Stimulated activated CD8-positive, alpha-beta memory T cell treated with anti-CD3 and anti-CD28 coated beads, Interleukin-15, amount 100 ng/mL, for 24 hours (primary cell): ENCODE data around the gene LRRC32.
"Not testable (repeated sequence)": the region's sequence is repeated elsewhere in the genome, so short reads cannot be mapped to it uniquely, and the experiment has no call there.

Experiments used
- DNase-seq: peaks from one replicate; pipeline ENCODE4 v3.0.0-alpha.2; 2020; ENCODE audit warnings: low read depth

LRRC32 gene

GRCh38 chr11:76648061-76648460 lies 22.5 kb downstream of the LRRC32 start:
- no peak for DNase-seq

GRCh38 chr11:76646882-76647534 lies 23.5 kb downstream of the LRRC32 start:
- no peak for DNase-seq

- DNase-seq = no peak
Measured at GRCh38 chr11:76644591-76644990, 26.0 kb downstream of the LRRC32 start.

- DNase-seq = not testable (repeated sequence)
Measured at GRCh38 chr11:76643711-76644110, 26.8 kb downstream of the LRRC32 start.

- no peak for DNase-seq
Measured at GRCh38 chr11:76642341-76642740, 28.2 kb downstream of the LRRC32 start.

- DNase-seq = no peak
Measured at GRCh38 chr11:76641905-76642304, 28.6 kb downstream of the LRRC32 start.

GRCh38 chr11:76640501-76640900 lies 30.0 kb downstream of the LRRC32 start:
- DNase-seq = no peak

- DNase-seq = no peak
Measured at GRCh38 chr11:76639621-76640020, 30.9 kb downstream of the LRRC32 start.

GRCh38 chr11:76638270-76639197 lies 32.0 kb downstream of the LRRC32 start:
- DNase-seq = no peak

- DNase-seq = no peak
Measured at GRCh38 chr11:76637491-76638269, 32.9 kb downstream of the LRRC32 start.

- no peak for DNase-seq
Measured at GRCh38 chr11:76636826-76637460, 33.6 kb downstream of the LRRC32 start.

- DNase-seq = no peak
Measured at GRCh38 chr11:76635991-76636738, 34.4 kb downstream of the LRRC32 start.

GRCh38 chr11:76634886-76635285 lies 35.7 kb downstream of the LRRC32 start:
- no peak for DNase-seq

- DNase-seq = no peak
Measured at GRCh38 chr11:76632492-76632891, 38.1 kb downstream of the LRRC32 start.

- DNase-seq = no peak
Measured at GRCh38 chr11:76631566-76632308, 38.8 kb downstream of the LRRC32 start.

GRCh38 chr11:76630600-76631281 lies 39.8 kb downstream of the LRRC32 start:
- DNase-seq = no peak

GRCh38 chr11:76629853-76630599 lies 40.5 kb downstream of the LRRC32 start:
- DNase-seq = no peak

- DNase-seq = no peak
Measured at GRCh38 chr11:76629116-76629852, 41.3 kb downstream of the LRRC32 start.
